ENCODE data around the gene ACTN3. TPM values are rescaled to one million over a fixed set of nuclear protein-coding genes. Genes with fewer than 3 reads are reported as not detected.
A peak's percentile ranks its signal among the peaks of the same experiment; 100 is the strongest.

Gene ACTN3
- total and polyA plus RNA-seq, 2 of the 4 experiments (the other 2 are of a cell fraction), result under 0.01 to 0.05 TPM

GRCh38 chr11:66510271-66510989 lies 36.3 kb upstream of the ACTN3 start, which contains the start of gene BBS1:
TSS of gene BBS1 (plus strand) at chr11:66510635. CDS start at chr11:66510660, 25 bp downstream.
- WGBS, 2 experiments (ENCODE audit: extremely low coverage in 2 of 2, insufficient read length in 1 of 2), result 0% methylated on average over 15 of the region's 31 CpGs; no CpG with 5 or more reads in 1 of the 2 experiments
- dilution Hi-C loops (cut with HindIII; ENCODE audit: low sequenced_read_pairs, unreplicated experiment), result no loop called here
- Histone ChIP-seq H3K56ac (ENCODE audit: extremely low read depth, insufficient read depth, low read length) (peak within 1 kb of the TSS; percentile 43; the same call in 1 of the 2 replicates), H3K9ac (ENCODE audit: low read depth, low read length) (peak within 1 kb of the TSS; percentile 68), H3K9me3 (ENCODE audit: control insufficient read depth, insufficient read depth, low read length) (no peaks in the 10 kb centered on the region), H3K27ac (ENCODE audit: insufficient read depth, low read length) (peak within 1 kb of the TSS; percentile 52), H3K9me1 (ENCODE audit: insufficient read depth, low read length) (peaks cover 9% of the 10 kb centered on the region; the same call in 1 of the 2 replicates), H2AK9ac (replicated peaks; ENCODE audit: low read depth, low read length, poor library complexity) (peak within 1 kb of the TSS; percentile 91), H3K4ac (ENCODE audit: low read depth, low read length) (peak within 1 kb of the TSS; percentile 74), H2BK15ac (ENCODE audit: low read depth, low read length) (no peak within 1 kb of the TSS), H3K4me1 (ENCODE audit: control insufficient read depth, insufficient read depth, low read length) (no peaks in the 10 kb centered on the region), H3K14ac (replicated peaks; ENCODE audit: low read depth, low read length) (peak within 1 kb of the TSS; percentile 76), H3K36me3 (ENCODE audit: control insufficient read depth, insufficient read depth, low read length) (peaks cover 11% of the 10 kb centered on the region), H4K20me1 (ENCODE audit: insufficient read depth, low read length) (no peaks in the 10 kb centered on the region), H2BK120ac (ENCODE audit: low read depth, low read length) (no peak within 1 kb of the TSS), H3K18ac (ENCODE audit: low read depth, low read length) (no peak within 1 kb of the TSS; the same call in 1 of the 2 replicates), H3K23ac (ENCODE audit: low read depth, low read length) (peak within 1 kb of the TSS; percentile 87), H2BK20ac (ENCODE audit: low read depth, low read length) (no peak within 1 kb of the TSS), H3K27me3 (ENCODE audit: control insufficient read depth, insufficient read depth, low read length) (no peaks in the 10 kb centered on the region), H3K4me2 (ENCODE audit: low read depth, low read length) (peak within 1 kb of the TSS; percentile 83), H4K8ac (ENCODE audit: low read depth in 2 of 2, low read length in 2 of 2) (peak within 1 kb of the TSS; percentile 87 to 92), H2BK5ac (ENCODE audit: low read depth, low read length, poor library complexity, severe bottlenecking) (peak within 1 kb of the TSS; percentile 30), H2AK5ac (ENCODE audit: low read depth, low read length) (peak within 1 kb of the TSS; percentile 70; the same call in 1 of the 2 replicates), H2AFZ (replicated peaks; ENCODE audit: low read length, poor library complexity) (peak within 1 kb of the TSS; percentile 86), H4K5ac (ENCODE audit: low read depth, low read length) (peak within 1 kb of the TSS; percentile 79), H4K91ac (ENCODE audit: insufficient read depth, low read depth, low read length) (peak within 1 kb of the TSS; percentile 16), H3K4me3 (ENCODE audit: insufficient read depth, low read depth, low read length) (peak within 1 kb of the TSS; percentile 91), H3K79me1 (ENCODE audit: low read depth in 1 of 2, low read length in 2 of 2) (peaks cover 13 to 24% of the 10 kb centered on the region in 2 experiments)
- CTCF ChIA-PET, result interaction anchor here (0.8 kb wide), 1 partner anchor 12 kb away, joined by 3 read pairs; no protein-coding TSS in a partner anchor
- POLR2A ChIA-PET (ENCODE audit: unreplicated experiment), result no interaction called here
- DNase-seq (peak; percentile 68), ATAC-seq (ENCODE audit: low read depth) (peak; percentile 100)
- BruUV-seq (replicated peaks), result no TSS peak
- intact Hi-C loops (cut with micrococcal nuclease), result loop anchor here (1.0 kb wide), 1 partner anchor 102 kb away; no protein-coding TSS in a partner anchor
- TF ChIP-seq MXI1 (IDR thresholded peaks at IDR 0.05; ENCODE audit: borderline replicate concordance, low read depth, low read length) (peak; percentile 61), BHLHE40 (IDR thresholded peaks at IDR 0.05; ENCODE audit: low read depth, low read length) (no peak), RAD21 (IDR thresholded peaks at IDR 0.05; ENCODE audit: low read length) (0 out of 2 replicates have a peak, but pooled peaks have one; percentile 1), MAZ (IDR thresholded peaks at IDR 0.05; ENCODE audit: borderline replicate concordance, low read depth, low read length) (peak; percentile 84; the same call in 1 of the 2 replicates), SMC3 (IDR thresholded peaks at IDR 0.05; ENCODE audit: low read depth, low read length) (no peak), FOS (IDR thresholded peaks at IDR 0.05; ENCODE audit: low read depth, low read length) (no peak)
- in situ Hi-C loops (cut with MboI; ENCODE audit: low sequenced_read_pairs), result no loop called here

Data from IMR-90 (cell line).